Heart right ventricle (tissue), 16 donors: ENCODE results near the gene SRP14. TPM values are rescaled to one million over a fixed set of nuclear protein-coding genes. Genes with fewer than 3 reads are reported as not detected.
"Not testable (repeated sequence)": the region's sequence is repeated elsewhere in the genome, so short reads cannot be mapped to it uniquely, and the experiment has no call there.

ENCODE experiments used
- ATAC-seq, 8 donors: fragments of 200-7000 bp; cut with Tn5 transposase; one replicate each; pipeline ENCODE4 v1.9.1; 2020; ENCODE audit warnings: mild to moderate bottlenecking in 8 of 8, moderate library complexity in 8 of 8, moderate number of reproducible peaks in 1 of 8
- DNase-seq, 2 donors: peaks; one replicate each; pipeline ENCODE4 v3.0.0-alpha.2; 2020
- H3K27ac ChIP-seq, 10 donors: fragments of 200-600 bp; sonication (generic) in 2 of 10; one replicate each; pipeline versions ENCODE4 v1.5.0 to v1.8.0; 2020 to 2022; ENCODE audit warnings: mild to moderate bottlenecking in 3 of 10
- H3K27me3 ChIP-seq, 7 donors: fragments of 200-600 bp; one replicate each; pipeline ENCODE4 v1.8.0; 2021 to 2022; ENCODE audit warnings: mild to moderate bottlenecking in 2 of 7
- H3K36me3 ChIP-seq, 9 donors: fragments of 200-600 bp; sonication (generic) in 1 of 9; one replicate each; pipeline versions ENCODE4 v1.5.0 to v1.8.0; 2020 to 2022; ENCODE audit warnings: mild to moderate bottlenecking in 2 of 9
- H3K4me1 ChIP-seq, 9 donors: fragments of 200-600 bp; sonication (generic) in 1 of 9; one replicate each; pipeline versions ENCODE4 v1.5.0 to v1.8.0; 2020 to 2022; ENCODE audit warnings: mild to moderate bottlenecking in 4 of 9
- H3K4me3 ChIP-seq, 10 donors: fragments of 200-600 bp; sonication (generic) in 2 of 10; one replicate each; pipeline versions ENCODE4 v1.5.0 to v1.8.0; 2020 to 2022; ENCODE audit warnings: mild to moderate bottlenecking in 7 of 10, moderate library complexity in 2 of 10
- H3K9me3 ChIP-seq, 11 donors: fragments of 200-600 bp in 10 of 11; sonication (generic) in 2 of 11; one replicate each; pipeline versions ENCODE4 v1.5.0 to v1.8.0; 2013 to 2022; ENCODE audit warnings: mild to moderate bottlenecking in 2 of 11, control low read depth in 1 of 11, moderate library complexity in 1 of 11
- CTCF ChIP-seq, 9 donors: fragments of 200-600 bp; sonication (generic) in 2 of 9; IDR thresholded peaks; one replicate each; pipeline versions ENCODE4 v1.5.0 to v1.8.0; 2021 to 2022; ENCODE audit warnings: antibody characterized with exemption in 9 of 9, mild to moderate bottlenecking in 5 of 9, moderate library complexity in 1 of 9
- WGBS, 2 donors: extraction: QIAGEN DNeasy Blood & Tissue Kit; methylation state at CpG; one replicate each; pipeline ENCODE4 v1.1.7; 2013; ENCODE audit warnings: inconsistent platforms in 1 of 2; 5-methylcytosine and 5-hydroxymethylcytosine counted together
- intact Hi-C, 10 donors: fragments of 100-400 bp; cut with DNase I; formaldehyde crosslinking; loops; one replicate each; pipeline versions ENCODE4 v1.11.1 to v1.14.2; 2022
- polyA plus RNA-seq, 2 donors: library from polyadenylated mRNA; stranded (reverse); fragments of 200-250 nt; gene quantifications; one replicate each; pipeline ENCODE4 v1.2.3, GENCODE V29; 2013
- total RNA-seq, 10 donors: library from RNA; stranded (reverse); fragmentation: NEBNext Ultra II Directional in 3 of 10; extraction: Animal tissue kit (Norgen Biotek cat#: 25700) in 3 of 10; gene quantifications; one replicate each; pipeline versions ENCODE4 v1.2.1 to v1.2.4, GENCODE V29; 2021 to 2023
- donor health status: Arrhythmogenic right ventricular cardiomyopathy.
- donor health status: ischemic (EF 13 %, LVEDD 7.1; RV severe dilation, severe dysfunction).
- donor health status: healthy with polysubstance abuse.
- donor health status: DM: no; HTN: yes; CAD: no.
- donor health status: DM: no; HTN: no; CAD: no.
- donor health status: ischemic (EF 25% LVEDD 6.9; RV normal size, moderate dysfunction).
- donor health status: ischemic (EF 25% LVEDD 5.7; RV mildly dilated, moderate dysfunction).
- donor health status: healthy.
- donor health status: DM: yes; HTN: yes; CAD: no.
- donor health status: Ischemic cardiomyopathy.
- donor health status: ischemic (EF 35%, LVEDD 5.7; RV mildly dilated, moderate dysfunction).
- donor health status: nonischemic (EF 11% LVEDD 7.7; RV severe dilation, severe dysfunction).
- donor health status: DM: yes; HTN: yes; CAD: no.
- donor health status: PGD.
- donor health status: ischemic (EF 29% LVEDD 5.4; RV normal size, mild dysfunction).
- donor health status: nonischemic (EF 23%, LVEDD 6.1; RV moderate dilation, normal function).

The SRP14 gene
- total and polyA plus RNA-seq, 12 donors, result 189 to 699 (median 216) TPM

GRCh38 chr15:40075298-40076044, 36.5 kb upstream of the SRP14 start:
- ATAC-seq, result no peak
- DNase-seq, result no peak
- TF ChIP-seq CTCF (IDR thresholded peaks at IDR 0.05), result no peak
- no peaks in the 10 kb centered on the region for H3K9me3 ChIP-seq
- 88 to 89% methylated on average over 18 of the region's 18 CpGs for WGBS, 2 donors
- intact Hi-C loops, result no loop called here
- peak overlapping the region in 1 of 10 donors; percentile 0 for H3K27ac ChIP-seq
- no peak overlapping the region for H3K4me3 ChIP-seq
- no peaks in the 10 kb centered on the region for H3K36me3 ChIP-seq
- H3K4me1 ChIP-seq, result peaks cover 0 to 28% (median 15%) of the 10 kb centered on the region in 9 donors
- no peaks in the 10 kb centered on the region for H3K27me3 ChIP-seq

- H3K27ac ChIP-seq, intact Hi-C loops, H3K36me3 ChIP-seq, H3K9me3 ChIP-seq, ATAC-seq, DNase-seq, H3K27me3 ChIP-seq, H3K4me3 ChIP-seq: not testable (repeated sequence)
- H3K4me1 ChIP-seq, result peaks cover 2 to 26% (median 14%) of the 10 kb centered on the region in 9 donors
- WGBS, 2 donors, result 96 to 97% methylated on average over 16 to 21 of the region's 27 CpGs
These were observed 35.7 kb upstream of the SRP14 start for GRCh38 chr15:40074656-40075055.

GRCh38 chr15:40073716-40074490, 34.9 kb upstream of the SRP14 start:
- DNase-seq, H3K9me3 ChIP-seq, ATAC-seq, intact Hi-C loops, H3K27ac ChIP-seq, H3K36me3 ChIP-seq, H3K27me3 ChIP-seq, H3K4me3 ChIP-seq: not testable (repeated sequence)
- H3K4me1 ChIP-seq, result peaks cover 10 to 34% (median 21%) of the 10 kb centered on the region in 9 donors
- 90 to 92% methylated on average over 34 of the region's 34 CpGs for WGBS, 2 donors

- peak; percentile 41 to 54 for DNase-seq
- 47 to 51% methylated on average over 34 of the region's 34 CpGs for WGBS, 2 donors
- TF ChIP-seq CTCF (IDR thresholded peaks at IDR 0.05), result peak in 4 of 9 donors; percentile 5 to 26 (median 22)
- no peaks in the 10 kb centered on the region for H3K36me3 ChIP-seq
- ATAC-seq, result peak in 4 of 8 donors; percentile 16 to 68 (median 56)
- H3K4me1 ChIP-seq, result peaks cover 11 to 42% (median 28%) of the 10 kb centered on the region in 9 donors
- peak overlapping the region in 5 of 10 donors; percentile 15 to 60 (median 47) for H3K27ac ChIP-seq
- H3K27me3 ChIP-seq, result no peaks in the 10 kb centered on the region
- H3K9me3 ChIP-seq, result no peaks in the 10 kb centered on the region
- intact Hi-C loops, result no loop called here
- H3K4me3 ChIP-seq, result peak overlapping the region in 4 of 10 donors; percentile 18 to 32 (median 24)
These were observed 33.4 kb upstream of the SRP14 start for GRCh38 chr15:40072216-40072990.
